ENCODE results near the gene KANSL1.

DNA sequence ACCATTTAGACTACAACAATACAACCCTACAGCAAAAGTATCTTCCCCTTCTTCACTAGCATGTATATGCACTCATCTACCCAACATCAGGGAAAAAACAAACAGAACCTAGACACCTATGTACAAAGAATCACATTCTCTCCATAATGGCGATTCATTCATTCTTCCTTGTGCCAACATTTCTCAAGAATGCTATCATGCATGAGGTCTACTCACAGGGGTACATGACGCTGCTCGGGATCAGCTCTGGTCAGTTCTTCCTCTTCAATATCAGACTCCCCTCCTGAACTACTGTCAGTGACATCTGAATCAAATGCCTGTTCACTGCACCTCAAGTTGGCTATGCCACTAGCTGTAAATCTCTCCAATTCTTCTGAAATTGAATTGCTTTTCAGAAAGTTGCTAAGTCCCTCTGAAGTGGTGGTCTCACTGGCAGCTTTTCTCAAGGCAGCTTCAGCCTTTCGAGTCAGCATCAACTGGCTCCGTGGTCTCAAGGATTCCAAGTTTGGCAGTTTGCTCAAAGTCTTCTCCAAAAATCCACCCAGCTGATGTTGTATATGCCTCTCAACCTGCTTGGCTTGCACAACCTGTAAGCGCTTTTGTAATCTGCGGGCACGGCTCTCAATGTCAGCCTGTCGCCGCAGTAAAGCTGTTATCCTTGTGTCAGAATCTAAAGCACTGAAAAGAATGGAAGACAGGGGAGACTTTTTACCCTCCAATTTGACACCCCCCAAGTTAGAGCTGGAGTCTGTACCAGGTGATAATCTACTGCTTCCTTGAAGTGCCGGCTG is 22.4 kb downstream of the KANSL1 start:
- TF ChIP-seq, protein P1, sequence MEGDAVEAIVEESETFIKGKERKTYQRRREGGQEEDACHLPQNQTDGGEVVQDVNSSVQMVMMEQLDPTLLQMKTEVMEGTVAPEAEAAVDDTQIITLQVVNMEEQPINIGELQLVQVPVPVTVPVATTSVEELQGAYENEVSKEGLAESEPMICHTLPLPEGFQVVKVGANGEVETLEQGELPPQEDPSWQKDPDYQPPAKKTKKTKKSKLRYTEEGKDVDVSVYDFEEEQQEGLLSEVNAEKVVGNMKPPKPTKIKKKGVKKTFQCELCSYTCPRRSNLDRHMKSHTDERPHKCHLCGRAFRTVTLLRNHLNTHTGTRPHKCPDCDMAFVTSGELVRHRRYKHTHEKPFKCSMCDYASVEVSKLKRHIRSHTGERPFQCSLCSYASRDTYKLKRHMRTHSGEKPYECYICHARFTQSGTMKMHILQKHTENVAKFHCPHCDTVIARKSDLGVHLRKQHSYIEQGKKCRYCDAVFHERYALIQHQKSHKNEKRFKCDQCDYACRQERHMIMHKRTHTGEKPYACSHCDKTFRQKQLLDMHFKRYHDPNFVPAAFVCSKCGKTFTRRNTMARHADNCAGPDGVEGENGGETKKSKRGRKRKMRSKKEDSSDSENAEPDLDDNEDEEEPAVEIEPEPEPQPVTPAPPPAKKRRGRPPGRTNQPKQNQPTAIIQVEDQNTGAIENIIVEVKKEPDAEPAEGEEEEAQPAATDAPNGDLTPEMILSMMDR (IDR thresholded peaks at IDR 0.05), result no peak
- TF ChIP-seq POLR2A (IDR thresholded peaks at IDR 0.05), result no peak
